ENCODE data around the gene RPAP3.

DNA sequence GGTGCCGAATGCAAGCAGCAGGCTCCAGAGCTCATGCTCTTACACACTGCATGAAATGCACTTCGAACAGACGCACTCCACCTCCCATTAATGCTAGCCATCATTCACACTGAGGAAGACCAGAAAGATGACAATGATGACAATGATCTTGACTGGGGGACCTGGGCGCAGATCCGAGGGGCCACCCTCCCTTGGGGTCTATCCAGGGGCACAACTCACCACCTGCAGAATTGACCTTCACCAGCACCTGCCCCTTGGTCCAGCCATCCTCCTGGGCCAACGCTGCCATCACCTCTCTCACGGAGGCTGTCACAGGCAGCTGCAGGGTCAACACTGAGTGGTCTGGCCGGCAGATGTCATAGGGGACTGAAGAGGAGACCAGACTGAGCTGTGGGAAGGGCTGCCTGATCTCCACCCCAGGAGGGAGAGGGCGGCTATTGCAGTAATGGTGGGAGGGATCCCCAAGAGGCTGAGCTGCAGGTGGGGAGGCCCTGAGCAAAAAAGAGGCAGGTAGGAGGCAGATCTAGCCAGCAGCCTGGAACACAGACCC, 37.6 kb upstream of the RPAP3 start:
- TF ChIP-seq, protein P1, sequence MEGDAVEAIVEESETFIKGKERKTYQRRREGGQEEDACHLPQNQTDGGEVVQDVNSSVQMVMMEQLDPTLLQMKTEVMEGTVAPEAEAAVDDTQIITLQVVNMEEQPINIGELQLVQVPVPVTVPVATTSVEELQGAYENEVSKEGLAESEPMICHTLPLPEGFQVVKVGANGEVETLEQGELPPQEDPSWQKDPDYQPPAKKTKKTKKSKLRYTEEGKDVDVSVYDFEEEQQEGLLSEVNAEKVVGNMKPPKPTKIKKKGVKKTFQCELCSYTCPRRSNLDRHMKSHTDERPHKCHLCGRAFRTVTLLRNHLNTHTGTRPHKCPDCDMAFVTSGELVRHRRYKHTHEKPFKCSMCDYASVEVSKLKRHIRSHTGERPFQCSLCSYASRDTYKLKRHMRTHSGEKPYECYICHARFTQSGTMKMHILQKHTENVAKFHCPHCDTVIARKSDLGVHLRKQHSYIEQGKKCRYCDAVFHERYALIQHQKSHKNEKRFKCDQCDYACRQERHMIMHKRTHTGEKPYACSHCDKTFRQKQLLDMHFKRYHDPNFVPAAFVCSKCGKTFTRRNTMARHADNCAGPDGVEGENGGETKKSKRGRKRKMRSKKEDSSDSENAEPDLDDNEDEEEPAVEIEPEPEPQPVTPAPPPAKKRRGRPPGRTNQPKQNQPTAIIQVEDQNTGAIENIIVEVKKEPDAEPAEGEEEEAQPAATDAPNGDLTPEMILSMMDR (IDR thresholded peaks at IDR 0.05; ENCODE audit: borderline replicate concordance, extremely low read depth, low read length, poor library complexity, severe bottlenecking) = no peak
- no peak for TF ChIP-seq EZH2 (IDR thresholded peaks at IDR 0.05; ENCODE audit: borderline replicate concordance, low read depth, low read length, severe bottlenecking)
